HG03469 (cell line): ENCODE measurements around the gene RREB1.

Experiments
- ATAC-seq: cut with Tn5 transposase; IDR thresholded peaks from one replicate; pipeline ENCODE4 v1.9.1; 2021; ENCODE audit warnings: mild to moderate bottlenecking, moderate library complexity, moderate number of reproducible peaks; ENCODE audit not compliant: unreplicated experiment

Gene RREB1

GRCh38 chr6:7088076-7088742 lies 19.6 kb upstream of the RREB1 start:
- no peak for ATAC-seq

DNA sequence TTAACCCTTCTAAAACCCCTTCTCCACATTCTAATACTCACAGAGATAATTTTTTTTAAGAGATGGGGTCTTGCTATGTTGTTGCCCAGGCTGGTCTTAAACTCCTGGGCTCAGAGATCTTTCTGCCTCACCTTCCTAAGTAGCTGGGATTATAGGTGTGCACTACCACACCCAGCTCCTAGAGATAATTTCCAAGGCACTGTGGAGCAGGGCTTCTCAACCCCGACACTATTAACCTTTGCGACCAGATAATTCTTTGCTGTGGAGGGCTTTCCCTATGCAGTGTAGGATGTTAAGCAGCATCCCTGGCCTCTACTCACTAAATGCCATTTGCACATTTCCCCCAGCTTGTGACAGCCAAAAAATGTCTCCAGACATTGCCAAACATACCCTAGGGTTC lies 8.8 kb upstream of the RREB1 start:
- no peak for ATAC-seq

GRCh38 chr6:7100072-7100752 lies 7.5 kb upstream of the RREB1 start:
- ATAC-seq: no peak

- ATAC-seq: no peak
Measured at GRCh38 chr6:7100753-7101081, 7.0 kb upstream of the RREB1 start.

DNA sequence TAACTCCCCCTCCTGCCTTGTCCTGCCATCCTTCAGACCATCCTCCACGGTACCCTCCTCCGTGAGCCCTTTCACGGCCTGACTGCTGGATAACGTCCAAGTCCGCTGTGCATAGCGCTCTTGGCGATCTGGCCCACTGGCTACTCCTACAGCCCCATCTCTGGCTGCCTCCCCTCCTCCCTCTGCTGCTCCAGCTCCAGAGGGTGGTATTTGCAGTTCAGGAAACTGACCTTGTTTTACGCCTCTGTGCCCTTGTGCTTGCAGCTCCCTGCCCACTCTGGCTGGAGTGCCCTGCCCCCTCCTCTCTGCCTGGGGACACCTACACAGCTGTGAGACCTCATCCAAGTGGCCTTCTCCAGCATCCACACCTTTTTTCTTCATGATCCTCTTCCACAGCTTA lies 6.5 kb upstream of the RREB1 start:
- no peak for ATAC-seq

DNA sequence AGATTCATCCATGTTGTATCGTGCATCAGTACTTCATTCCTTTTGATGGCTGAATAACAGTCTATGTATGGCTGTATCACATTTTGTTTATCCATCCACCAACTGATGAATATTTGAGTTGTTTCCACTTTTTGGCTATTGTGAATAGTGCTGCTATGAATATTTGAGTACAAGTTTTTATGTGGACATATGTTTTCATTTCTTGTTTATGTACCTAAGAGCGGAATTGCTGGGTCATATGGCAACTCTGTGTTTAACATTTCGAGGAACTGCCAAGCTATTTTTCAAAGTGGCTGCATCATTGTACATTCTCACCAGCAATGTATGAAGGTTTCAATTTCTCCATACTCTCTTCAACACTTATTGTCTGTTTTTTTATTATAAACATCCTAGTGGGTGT lies 3.0 kb upstream of the RREB1 start:
- no peak for ATAC-seq

DNA sequence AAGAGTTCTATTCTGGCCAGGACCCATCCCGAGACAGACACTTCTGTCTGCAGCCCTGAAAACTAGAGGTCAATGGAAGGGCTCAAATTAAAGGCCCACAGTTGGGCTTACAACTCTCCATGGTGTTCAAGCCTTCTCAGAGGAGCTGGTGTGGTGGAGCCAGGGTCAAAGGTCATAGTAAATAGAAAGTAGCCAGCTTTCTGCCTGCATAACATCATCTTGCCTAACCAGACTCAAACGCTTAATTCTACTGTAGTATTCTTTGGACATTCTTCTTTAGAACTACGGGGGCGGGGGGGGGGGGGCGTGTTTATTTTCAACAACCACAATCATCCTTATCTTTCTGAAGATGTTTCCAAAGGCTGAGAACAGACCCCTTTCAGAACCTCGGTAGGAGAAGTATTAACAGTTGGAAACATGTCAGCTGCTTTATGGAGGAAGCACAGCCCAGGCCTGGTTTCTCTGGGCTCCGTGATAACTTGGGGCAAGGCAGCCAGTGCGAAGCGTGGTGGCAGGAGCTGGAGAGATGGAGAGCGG lies 1.5 kb upstream of the RREB1 start:
- ATAC-seq: no peak

DNA sequence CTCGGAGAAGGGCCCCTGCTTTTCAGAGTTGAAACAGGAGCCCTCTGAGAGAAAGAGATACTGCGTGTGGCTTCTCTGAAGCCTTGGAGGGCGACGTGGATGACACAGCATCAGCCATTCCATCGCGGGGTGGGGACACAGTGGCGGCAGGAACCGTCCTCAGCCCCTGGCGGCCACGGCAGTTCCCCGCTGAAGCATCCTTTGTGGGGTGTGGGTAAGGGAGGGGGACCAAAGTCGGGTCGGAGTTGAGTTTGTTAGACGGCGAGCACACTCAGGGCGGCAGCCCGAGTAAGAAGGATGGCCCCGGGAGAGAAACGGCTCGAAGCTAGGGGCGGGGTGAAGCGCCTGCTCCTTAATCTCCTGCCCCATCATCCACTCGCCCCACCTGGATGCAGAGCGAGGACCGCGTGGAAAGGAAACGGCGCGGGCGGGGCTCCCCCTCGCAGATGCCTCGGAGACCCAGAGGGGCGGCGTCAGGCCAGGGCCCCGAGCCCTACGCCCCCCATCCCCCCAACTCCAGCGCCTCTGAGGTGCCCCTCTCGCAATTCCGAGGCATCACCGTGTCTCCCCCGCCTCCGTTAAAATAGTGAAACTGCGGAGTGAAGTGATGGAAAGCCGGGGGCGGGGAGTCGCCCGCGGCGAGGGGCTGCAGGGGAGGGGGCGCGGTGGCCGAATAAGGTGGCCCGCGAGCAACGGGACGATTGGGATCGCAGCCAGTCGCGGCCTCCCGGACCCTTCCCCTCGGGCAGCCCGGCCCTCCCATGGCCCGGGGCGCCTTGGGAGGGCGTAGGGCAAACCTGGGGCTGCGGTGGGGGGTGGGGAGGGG lies 796 bp upstream of the RREB1 start:
- ATAC-seq: peak; percentile 23

- ATAC-seq: no peak
Measured at GRCh38 chr6:7108196-7108963, 619 bp downstream of the RREB1 start.

GRCh38 chr6:7108964-7109836 lies 1.4 kb downstream of the RREB1 start:
- no peak for ATAC-seq

GRCh38 chr6:7110092-7110792 lies 2.5 kb downstream of the RREB1 start:
- no peak for ATAC-seq

DNA sequence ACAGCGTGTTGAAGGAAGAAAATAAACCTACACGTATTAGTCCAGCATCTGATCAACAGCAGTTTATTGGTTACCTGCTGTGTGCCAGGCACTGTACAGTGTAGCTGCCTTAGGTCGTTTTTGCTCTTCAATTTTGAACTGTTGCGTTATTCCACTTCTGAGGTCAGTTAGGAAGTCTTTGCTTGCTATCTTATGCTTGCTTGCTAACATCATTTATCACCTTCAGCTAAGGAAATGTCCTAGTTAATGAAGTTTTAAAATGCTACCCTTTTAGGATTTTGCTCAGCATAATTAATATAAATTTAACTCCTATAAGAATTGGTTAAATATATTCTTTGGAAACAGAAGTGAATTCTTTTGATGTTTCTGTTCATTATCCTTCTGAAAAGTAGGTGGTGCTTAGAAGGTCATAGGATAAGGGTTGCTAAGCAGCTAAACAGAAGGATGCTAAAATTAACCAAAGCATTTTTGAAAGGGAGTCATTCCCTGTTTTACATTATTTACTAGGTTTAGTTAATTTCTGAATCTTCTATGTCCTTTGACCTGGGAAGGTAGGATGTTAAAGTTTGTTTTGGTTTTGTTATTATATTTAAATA lies 3.4 kb downstream of the RREB1 start:
- no peak for ATAC-seq

DNA sequence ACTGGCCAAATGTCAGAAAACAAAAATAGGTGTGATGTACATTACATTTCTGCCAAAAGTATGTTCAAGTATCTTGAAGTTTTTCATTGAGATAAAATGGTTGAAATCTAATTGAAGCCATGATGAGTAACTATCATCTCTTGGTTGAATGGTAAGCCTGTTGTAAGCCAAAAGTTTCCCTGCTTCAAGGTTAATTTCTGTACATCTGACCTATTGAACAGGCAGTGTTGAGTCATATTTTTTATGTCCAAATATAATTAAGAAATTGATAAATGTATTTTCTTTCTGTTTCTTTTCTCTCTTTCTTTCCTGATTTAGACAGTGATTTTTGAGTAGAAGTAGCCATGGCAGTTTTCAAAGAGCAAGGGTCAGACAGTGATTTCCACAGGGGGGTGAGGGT lies 4.4 kb downstream of the RREB1 start:
- ATAC-seq: no peak

- no peak for ATAC-seq
Measured at GRCh38 chr6:7112741-7113313, 5.1 kb downstream of the RREB1 start.

- no peak for ATAC-seq
Measured at GRCh38 chr6:7114744-7115458, 7.1 kb downstream of the RREB1 start.

GRCh38 chr6:7115543-7116231 lies 7.9 kb downstream of the RREB1 start:
- no peak for ATAC-seq

DNA sequence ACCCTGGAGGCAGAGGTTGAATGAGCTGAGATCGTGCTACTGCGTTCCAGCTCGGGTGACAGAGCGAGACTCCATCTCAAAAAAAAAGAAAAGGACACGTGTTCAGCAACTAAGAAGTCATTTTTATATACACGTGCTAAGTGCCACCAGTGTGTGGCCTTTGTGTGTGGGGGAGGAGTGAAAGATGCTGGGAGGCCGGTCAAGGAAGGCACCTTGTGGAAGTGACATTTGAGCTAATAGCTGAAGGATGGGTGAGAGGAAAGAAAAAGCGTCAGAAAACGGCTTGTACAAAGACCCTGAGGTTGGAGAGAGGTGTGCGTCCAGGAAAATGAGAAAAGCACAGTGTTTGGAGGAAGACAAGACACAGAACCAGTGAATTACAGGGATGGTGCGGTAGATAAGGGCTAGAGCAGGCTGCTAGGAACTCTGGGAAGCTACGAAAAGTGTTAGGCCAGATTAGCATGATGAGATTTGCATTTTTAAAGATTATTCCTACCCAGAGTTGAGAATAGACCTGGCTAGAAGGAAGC lies 11.6 kb downstream of the RREB1 start:
- ATAC-seq: no peak
